Kidney epithelial cell (primary cell): Measurements from ENCODE around the gene AP4B1. TPM values are rescaled to one million over a fixed set of nuclear protein-coding genes. Genes with fewer than 3 reads are reported as not detected.

Source experiments
- DNase-seq: peaks from one replicate; pipeline ENCODE4 v3.0.0-alpha.2; 2010; ENCODE audit warnings: low read depth
- H3K27me3 ChIP-seq: 2 replicates; pipeline ENCODE4 v1.6.0; 2011; ENCODE audit warnings: low read length; ENCODE audit not compliant: control insufficient read depth, insufficient read depth
- H3K36me3 ChIP-seq: 2 replicates; pipeline ENCODE4 v1.5.1; 2011; ENCODE audit warnings: low read length; ENCODE audit not compliant: control insufficient read depth, insufficient read depth
- H3K4me3 ChIP-seq: 2 replicates; pipeline ENCODE4 v1.5.1; 2011; ENCODE audit warnings: low read depth, mild to moderate bottlenecking, control low read depth, low read length
- total RNA-seq: library from RNA; depleted of rRNA; stranded (reverse); fragments of >200 nt; gene quantifications from 2 replicates; pipeline ENCODE4 v1.2.3, GENCODE V29; 2015
- TF ChIP-seq, protein P1 (sequence below): IDR thresholded peaks from 2 replicates; pipeline ENCODE4 v1.5.1; 2011; ENCODE audit warnings: mild to moderate bottlenecking, moderate library complexity, low read length, control low read depth, inconsistent platforms; ENCODE audit not compliant: insufficient read depth, poor library complexity, severe bottlenecking

The AP4B1 gene
- total RNA-seq, 1 donor from 2014 or later = 9.2 TPM

GRCh38 chr1:113898241-113898814 is 6.3 kb downstream of the AP4B1 start:
- DNase-seq = no peak
- Histone ChIP-seq H3K27me3 (no peaks in the 10 kb centered on the region), H3K36me3 (no peaks in the 10 kb centered on the region), H3K4me3 (no peak overlapping the region)
- TF ChIP-seq, protein P1, sequence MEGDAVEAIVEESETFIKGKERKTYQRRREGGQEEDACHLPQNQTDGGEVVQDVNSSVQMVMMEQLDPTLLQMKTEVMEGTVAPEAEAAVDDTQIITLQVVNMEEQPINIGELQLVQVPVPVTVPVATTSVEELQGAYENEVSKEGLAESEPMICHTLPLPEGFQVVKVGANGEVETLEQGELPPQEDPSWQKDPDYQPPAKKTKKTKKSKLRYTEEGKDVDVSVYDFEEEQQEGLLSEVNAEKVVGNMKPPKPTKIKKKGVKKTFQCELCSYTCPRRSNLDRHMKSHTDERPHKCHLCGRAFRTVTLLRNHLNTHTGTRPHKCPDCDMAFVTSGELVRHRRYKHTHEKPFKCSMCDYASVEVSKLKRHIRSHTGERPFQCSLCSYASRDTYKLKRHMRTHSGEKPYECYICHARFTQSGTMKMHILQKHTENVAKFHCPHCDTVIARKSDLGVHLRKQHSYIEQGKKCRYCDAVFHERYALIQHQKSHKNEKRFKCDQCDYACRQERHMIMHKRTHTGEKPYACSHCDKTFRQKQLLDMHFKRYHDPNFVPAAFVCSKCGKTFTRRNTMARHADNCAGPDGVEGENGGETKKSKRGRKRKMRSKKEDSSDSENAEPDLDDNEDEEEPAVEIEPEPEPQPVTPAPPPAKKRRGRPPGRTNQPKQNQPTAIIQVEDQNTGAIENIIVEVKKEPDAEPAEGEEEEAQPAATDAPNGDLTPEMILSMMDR = no peak

DNA sequence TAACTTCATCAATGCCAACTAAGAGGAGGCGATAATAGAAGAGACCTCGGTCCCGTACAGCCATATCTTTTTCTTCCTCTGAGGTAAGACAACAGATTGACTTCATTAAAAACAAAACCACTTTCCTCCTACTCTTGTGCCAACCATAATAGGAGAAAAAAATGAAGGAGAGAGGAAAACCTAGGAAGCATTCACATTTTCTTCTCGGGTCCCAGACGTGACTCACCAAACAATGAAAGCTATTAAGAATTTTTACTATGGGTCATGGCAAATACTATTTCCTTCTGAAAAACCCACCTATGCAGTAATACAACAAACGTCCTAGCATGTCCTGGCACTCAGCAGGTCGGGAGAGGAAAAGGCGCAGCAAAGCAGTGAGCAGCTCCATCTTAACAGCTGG is 8.6 kb downstream of the AP4B1 start:
- Histone ChIP-seq H3K4me3 (no peak overlapping the region), H3K27me3 (no peaks in the 10 kb centered on the region), H3K36me3 (no peaks in the 10 kb centered on the region)
- TF ChIP-seq, protein P1 = no peak
- DNase-seq = no peak

GRCh38 chr1:113895098-113895497 is 9.5 kb downstream of the AP4B1 start:
- Histone ChIP-seq H3K36me3 (no peaks in the 10 kb centered on the region), H3K27me3 (no peaks in the 10 kb centered on the region), H3K4me3 (no peak overlapping the region)
- no peak for DNase-seq
- TF ChIP-seq, protein P1 = no peak

DNA sequence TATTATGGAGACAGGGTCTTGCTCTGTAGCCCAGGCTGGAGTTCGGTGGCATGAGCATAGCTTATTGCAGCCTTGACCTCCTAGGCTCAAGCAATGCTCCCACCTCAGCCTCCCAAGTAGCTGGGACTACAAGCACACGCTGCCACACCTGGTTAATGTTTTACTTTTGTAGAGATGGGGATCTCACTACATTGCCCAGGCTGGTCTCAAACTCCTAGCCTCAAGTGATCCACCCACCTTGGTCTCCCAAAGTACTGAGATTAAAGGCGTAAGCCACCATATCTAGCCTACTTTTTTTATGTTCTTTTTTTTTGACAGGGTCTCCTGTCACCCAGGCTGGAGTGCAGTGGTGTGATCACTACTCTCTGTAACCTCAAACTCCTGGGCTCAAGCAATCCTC is 11.3 kb downstream of the AP4B1 start:
- H3K36me3 ChIP-seq = no peaks in the 10 kb centered on the region
- H3K27me3 ChIP-seq = no peaks in the 10 kb centered on the region
- DNase-seq = no peak
- no peak overlapping the region for H3K4me3 ChIP-seq
- TF ChIP-seq, protein P1 = no peak

GRCh38 chr1:113891631-113892220 is 12.9 kb downstream of the AP4B1 start:
- H3K36me3 ChIP-seq = no peaks in the 10 kb centered on the region
- H3K27me3 ChIP-seq = no peaks in the 10 kb centered on the region
- no peak overlapping the region for H3K4me3 ChIP-seq
- no peak for DNase-seq
- TF ChIP-seq, protein P1 = no peak

DNA sequence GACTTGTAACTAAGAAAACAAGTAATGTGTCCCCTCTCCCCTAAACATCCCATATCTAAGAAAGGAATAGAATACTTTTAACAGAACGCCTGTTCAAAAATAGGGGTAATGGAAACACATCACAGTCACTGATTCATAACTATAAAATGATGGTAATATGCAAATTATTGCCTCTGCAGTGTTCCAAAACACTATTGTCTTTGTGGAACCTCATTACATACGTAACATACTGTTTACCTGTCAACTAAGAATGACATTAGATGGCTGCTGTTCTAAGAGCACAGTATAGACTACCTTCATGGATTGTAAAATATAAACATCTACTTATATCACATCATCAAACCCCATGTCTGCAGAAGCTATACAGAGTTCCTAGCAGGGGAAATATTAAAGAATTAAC is 13.8 kb downstream of the AP4B1 start:
- no peak for DNase-seq
- no peaks in the 10 kb centered on the region for H3K27me3 ChIP-seq
- no peak overlapping the region for H3K4me3 ChIP-seq
- H3K36me3 ChIP-seq = no peaks in the 10 kb centered on the region
- TF ChIP-seq, protein P1 = no peak
